Lung (tissue), 12 donors: Measurements from ENCODE around the gene C1orf198. TPM values are rescaled to one million over a fixed set of nuclear protein-coding genes. Genes with fewer than 3 reads are reported as not detected.

Source experiments
- ATAC-seq: fragments of 200-7000 bp; cut with Tn5 transposase; one replicate; pipeline ENCODE4 v1.9.1; 2020; ENCODE audit warnings: moderate number of reproducible peaks; ENCODE audit not compliant: insufficient read depth, low FRiP score
- DNase-seq, 3 donors: peaks; one replicate each; pipeline ENCODE4 v3.0.0-alpha.2; 2013 to 2017
- H3K27ac ChIP-seq, 2 donors: one replicate each; pipeline ENCODE4 v1.5.1; 2013; ENCODE audit warnings: mild to moderate bottlenecking in 2 of 2, moderate library complexity in 2 of 2, control low read depth in 1 of 2, inconsistent platforms in 1 of 2, low read depth in 1 of 2, low read length in 1 of 2
- H3K27me3 ChIP-seq, 3 donors: one replicate each; pipeline ENCODE4 v1.5.1; 2013; ENCODE audit warnings: low read length in 2 of 3; ENCODE audit not compliant: control insufficient read depth in 3 of 3, insufficient read depth in 3 of 3
- H3K36me3 ChIP-seq, 4 donors: one replicate each; pipeline ENCODE4 v1.5.1; 2013; ENCODE audit warnings: low read length in 4 of 4, mild to moderate bottlenecking in 1 of 4, moderate library complexity in 1 of 4; ENCODE audit not compliant: control insufficient read depth in 4 of 4, insufficient read depth in 4 of 4
- H3K4me1 ChIP-seq, 5 donors: one replicate each; pipeline ENCODE4 v1.5.1; 2013; ENCODE audit warnings: low read length in 5 of 5, mild to moderate bottlenecking in 2 of 5, moderate library complexity in 1 of 5; ENCODE audit not compliant: control insufficient read depth in 5 of 5, insufficient read depth in 5 of 5
- H3K4me3 ChIP-seq: one replicate; pipeline ENCODE4 v1.5.1; 2013; ENCODE audit warnings: mild to moderate bottlenecking, control low read depth, moderate library complexity
- H3K9ac ChIP-seq, 2 donors: one replicate each; pipeline ENCODE4 v1.5.1; 2013; ENCODE audit warnings: low read length in 2 of 2, control low read depth in 1 of 2; ENCODE audit not compliant: insufficient read depth in 1 of 2
- H3K9me3 ChIP-seq, 4 donors: one replicate each; pipeline ENCODE4 v1.5.1; 2013; ENCODE audit warnings: low read length in 3 of 4, mild to moderate bottlenecking in 1 of 4, moderate library complexity in 1 of 4; ENCODE audit not compliant: control insufficient read depth in 4 of 4, insufficient read depth in 3 of 4
- CTCF ChIP-seq: IDR thresholded peaks from 2 replicates; pipeline ENCODE4 v1.5.1; 2012; ENCODE audit warnings: mild to moderate bottlenecking; ENCODE audit errors: control extremely low read depth, extremely low read depth
- WGBS, 2 donors: extraction: QIAGEN DNeasy Blood & Tissue Kit; methylation state at CpG; one replicate each; pipeline ENCODE4 v1.1.7; 2013; 5-methylcytosine and 5-hydroxymethylcytosine counted together
- polyA plus RNA-seq, 2 donors: library from polyadenylated mRNA; stranded (reverse); fragments of 200-250 nt; gene quantifications; one replicate each; pipeline ENCODE4 v1.2.1, GENCODE V29; 2013
- total RNA-seq, 2 donors: library from RNA; depleted of rRNA in 1 of 2; stranded (reverse); fragments of >200 nt in 1 of 2; gene quantifications; one replicate each; pipeline ENCODE4 v1.2.1, GENCODE V29; 2014 to 2021
- donor health status: control.
- donor health status: control.
- donor health status: Bipolar disorder and iron deficiency.
- donor health status: healthy.
- donor health status: DM: yes; HTN: yes; CAD: no.

C1orf198 gene
- total and polyA plus RNA-seq, 4 donors: 25.8 to 109 (median 49.7) TPM

GRCh38 chr1:230858918-230859729, 9.2 kb downstream of the C1orf198 start:
- WGBS, 2 donors: 69 to 84% methylated on average over 12 of the region's 12 CpGs
- peaks cover 27 to 52% (median 38%) of the 10 kb centered on the region in 5 donors for H3K4me1 ChIP-seq
- peak; percentile 74 to 87 (median 85) for DNase-seq

DNA sequence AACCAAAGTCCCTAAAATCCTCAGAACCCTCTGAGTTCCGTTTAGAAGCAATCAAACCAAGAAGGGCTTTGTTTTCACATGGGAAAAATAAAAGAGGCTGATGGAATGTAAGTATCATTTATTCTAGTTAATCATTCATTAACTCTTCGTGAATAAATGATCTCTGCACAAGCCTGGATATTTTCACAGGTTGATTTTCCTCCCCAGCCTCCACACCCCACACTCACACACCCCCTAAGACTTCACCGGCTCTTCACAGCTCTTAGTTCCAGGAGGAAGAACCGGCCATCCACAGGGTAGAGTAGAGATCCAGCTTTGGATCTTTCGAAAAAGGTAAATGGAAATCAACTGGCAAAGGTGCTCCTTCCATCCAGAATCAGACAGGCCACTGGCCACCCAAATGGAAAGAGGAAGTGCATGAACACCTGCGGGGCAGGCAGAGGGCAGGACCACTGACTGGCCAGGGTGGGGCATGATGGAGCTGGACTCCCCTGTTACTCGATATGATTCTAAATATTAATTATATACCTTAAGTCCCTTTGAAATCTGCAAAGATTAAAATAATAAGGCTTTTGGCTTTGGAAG, 10.0 kb downstream of the C1orf198 start:
- 76 to 88% methylated on average over 7 of the region's 7 CpGs for WGBS, 2 donors
- DNase-seq: no peak
- Histone ChIP-seq H3K4me1 (peaks cover 23 to 45% (median 34%) of the 10 kb centered on the region in 5 donors), H3K36me3 (peaks cover 4 to 10% (median 7%) of the 10 kb centered on the region in 4 donors), H3K9me3 (no peaks in the 10 kb centered on the region), H3K27ac (peak overlapping the region in 1 of 2 donors; percentile 3), H3K27me3 (no peaks in the 10 kb centered on the region), H3K4me3 (no peak overlapping the region), H3K9ac (no peak overlapping the region)
- ATAC-seq: no peak
- TF ChIP-seq CTCF: no peak

More at GRCh38 chr1:230858918-230859729, 9.2 kb downstream of the C1orf198 start:
- Histone ChIP-seq H3K4me3 (no peak overlapping the region), H3K36me3 (peaks cover 0 to 6% (median 2%) of the 10 kb centered on the region in 4 donors), H3K9ac (no peak overlapping the region), H3K9me3 (no peaks in the 10 kb centered on the region), H3K27ac (peak overlapping the region; percentile 32 to 38), H3K27me3 (no peaks in the 10 kb centered on the region)
- ATAC-seq: no peak
- no peak for TF ChIP-seq CTCF

DNA sequence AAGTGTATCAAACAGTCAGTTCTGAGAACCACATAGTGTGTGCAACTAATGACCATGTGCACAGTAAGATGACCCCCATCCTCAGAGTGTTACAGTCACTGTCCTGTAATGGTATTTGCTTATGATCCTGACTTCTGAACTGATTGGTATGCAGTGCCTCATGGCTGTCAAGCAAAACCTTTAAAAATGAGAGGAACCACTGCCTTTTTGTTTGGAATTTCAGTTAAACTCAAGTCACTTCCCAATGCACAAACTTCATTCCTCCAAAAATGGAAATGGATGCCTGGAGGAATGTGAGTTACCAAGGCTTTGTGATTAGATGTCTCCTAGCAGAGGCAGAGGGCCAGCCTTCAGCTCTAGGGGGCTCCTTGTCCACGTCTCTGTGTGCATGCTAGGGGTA, 10.5 kb downstream of the C1orf198 start:
- H3K27me3 ChIP-seq: no peaks in the 10 kb centered on the region
- no peak overlapping the region for H3K9ac ChIP-seq
- WGBS, 2 donors: 73 to 74% methylated on average over 1 of the region's 1 CpG
- H3K4me3 ChIP-seq: no peak overlapping the region
- DNase-seq (peak in 2 of 3 donors; percentile 22 to 49), ATAC-seq (no peak)
- H3K9me3 ChIP-seq: peaks cover 0 to 4% (median under 1%) of the 10 kb centered on the region in 4 donors
- no peak overlapping the region for H3K27ac ChIP-seq
- no peak for TF ChIP-seq CTCF
- peaks cover 9 to 15% (median 10%) of the 10 kb centered on the region in 4 donors for H3K36me3 ChIP-seq
- peaks cover 20 to 40% (median 29%) of the 10 kb centered on the region in 5 donors for H3K4me1 ChIP-seq
